ENCODE results near the gene POPDC3.

Gene POPDC3

DNA sequence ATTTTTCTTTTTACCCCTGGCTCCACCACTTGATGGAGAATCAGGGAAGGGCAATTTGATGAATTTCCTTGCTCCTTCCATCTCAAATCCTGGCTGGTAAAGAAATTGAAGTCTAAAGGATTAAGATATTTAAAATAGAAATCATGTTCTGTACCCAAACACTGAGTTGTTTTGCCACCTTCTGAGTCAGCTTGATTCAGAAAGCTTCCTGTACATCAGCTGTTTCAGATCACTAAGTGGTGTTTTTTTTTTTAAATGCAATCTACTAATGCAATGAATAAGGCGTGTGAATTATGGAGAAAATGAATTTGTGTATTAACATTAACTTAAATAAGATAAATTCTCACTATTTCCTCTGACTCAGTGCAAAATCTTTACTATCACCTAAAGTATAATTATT lies 11.5 kb upstream of the POPDC3 start:
- DNase-seq (ENCODE audit: low spot score): no peak
- TF ChIP-seq, protein P1, sequence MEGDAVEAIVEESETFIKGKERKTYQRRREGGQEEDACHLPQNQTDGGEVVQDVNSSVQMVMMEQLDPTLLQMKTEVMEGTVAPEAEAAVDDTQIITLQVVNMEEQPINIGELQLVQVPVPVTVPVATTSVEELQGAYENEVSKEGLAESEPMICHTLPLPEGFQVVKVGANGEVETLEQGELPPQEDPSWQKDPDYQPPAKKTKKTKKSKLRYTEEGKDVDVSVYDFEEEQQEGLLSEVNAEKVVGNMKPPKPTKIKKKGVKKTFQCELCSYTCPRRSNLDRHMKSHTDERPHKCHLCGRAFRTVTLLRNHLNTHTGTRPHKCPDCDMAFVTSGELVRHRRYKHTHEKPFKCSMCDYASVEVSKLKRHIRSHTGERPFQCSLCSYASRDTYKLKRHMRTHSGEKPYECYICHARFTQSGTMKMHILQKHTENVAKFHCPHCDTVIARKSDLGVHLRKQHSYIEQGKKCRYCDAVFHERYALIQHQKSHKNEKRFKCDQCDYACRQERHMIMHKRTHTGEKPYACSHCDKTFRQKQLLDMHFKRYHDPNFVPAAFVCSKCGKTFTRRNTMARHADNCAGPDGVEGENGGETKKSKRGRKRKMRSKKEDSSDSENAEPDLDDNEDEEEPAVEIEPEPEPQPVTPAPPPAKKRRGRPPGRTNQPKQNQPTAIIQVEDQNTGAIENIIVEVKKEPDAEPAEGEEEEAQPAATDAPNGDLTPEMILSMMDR (IDR thresholded peaks at IDR 0.05; ENCODE audit: extremely low read depth, insufficient read depth, missing control alignments): no peak
- in situ Hi-C loops (cut with MboI; ENCODE audit: low pct_unique_long_range_greater_than_20kb, low sequenced_read_pairs, unreplicated experiment): no loop called here

DNA sequence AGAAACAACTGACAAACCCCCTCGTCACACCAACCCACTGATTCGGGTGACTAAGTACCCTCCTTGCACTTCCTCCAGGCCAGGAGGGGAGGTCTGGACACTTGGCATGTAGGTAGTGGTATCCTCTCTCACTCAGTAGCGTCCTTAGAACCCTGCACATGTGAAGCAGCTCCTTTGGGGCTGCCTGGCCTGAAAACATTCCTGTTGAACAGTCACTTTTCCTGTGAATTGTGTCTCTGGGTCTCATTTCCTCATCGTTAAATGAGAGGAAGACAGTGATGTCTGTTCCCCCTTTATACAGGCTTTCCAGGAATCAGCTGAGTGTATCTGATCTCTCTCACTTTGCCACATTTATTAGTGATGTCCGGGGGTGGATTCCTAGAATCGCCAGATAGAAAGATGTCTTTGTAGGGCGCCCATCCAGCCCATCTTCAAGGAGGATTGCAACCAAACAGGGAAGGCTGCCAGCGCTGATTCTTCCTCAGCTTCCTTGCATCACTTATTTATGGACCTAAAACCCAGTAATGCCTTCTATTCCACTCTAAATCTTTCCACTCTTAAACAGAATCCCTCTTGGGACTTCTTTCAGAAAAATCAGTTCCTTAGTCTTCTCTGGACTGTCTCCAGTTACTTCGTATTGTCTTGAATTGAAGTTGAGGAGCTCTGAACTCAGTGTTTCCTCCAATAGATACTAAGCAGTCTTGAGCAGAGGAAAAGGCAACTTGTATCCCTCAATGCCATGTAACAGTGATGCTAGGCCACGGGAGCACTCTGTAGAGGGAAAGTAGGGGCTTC lies 9.4 kb upstream of the POPDC3 start:
- DNase-seq (ENCODE audit: low spot score): no peak
- TF ChIP-seq, protein P1 (IDR thresholded peaks at IDR 0.05; ENCODE audit: extremely low read depth, insufficient read depth, missing control alignments): no peak
- in situ Hi-C loops (cut with MboI; ENCODE audit: low pct_unique_long_range_greater_than_20kb, low sequenced_read_pairs, unreplicated experiment): no loop called here

DNA sequence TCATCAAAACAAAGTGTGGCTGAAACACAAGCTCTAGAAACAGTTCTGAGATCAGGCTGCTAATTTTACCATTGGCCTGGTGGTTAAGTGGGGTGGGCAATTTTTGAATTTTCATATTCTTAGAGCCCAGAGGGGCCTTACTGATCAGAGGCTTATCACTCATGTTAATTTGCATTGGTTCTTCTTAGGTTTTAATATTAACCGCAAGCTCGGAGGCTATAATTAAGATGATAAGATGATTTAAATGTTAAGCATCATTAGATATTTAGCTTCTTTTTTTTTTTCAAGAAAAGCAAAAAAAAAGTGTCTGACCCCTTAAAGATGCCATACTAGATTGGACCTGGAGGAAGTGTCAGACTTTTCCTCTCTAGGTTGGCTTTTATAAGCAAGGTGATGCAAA lies 8.4 kb upstream of the POPDC3 start:
- TF ChIP-seq, protein P1 (IDR thresholded peaks at IDR 0.05; ENCODE audit: extremely low read depth, insufficient read depth, missing control alignments): no peak
- in situ Hi-C loops (cut with MboI; ENCODE audit: low pct_unique_long_range_greater_than_20kb, low sequenced_read_pairs, unreplicated experiment): no loop called here
- no peak for DNase-seq (ENCODE audit: low spot score)

DNA sequence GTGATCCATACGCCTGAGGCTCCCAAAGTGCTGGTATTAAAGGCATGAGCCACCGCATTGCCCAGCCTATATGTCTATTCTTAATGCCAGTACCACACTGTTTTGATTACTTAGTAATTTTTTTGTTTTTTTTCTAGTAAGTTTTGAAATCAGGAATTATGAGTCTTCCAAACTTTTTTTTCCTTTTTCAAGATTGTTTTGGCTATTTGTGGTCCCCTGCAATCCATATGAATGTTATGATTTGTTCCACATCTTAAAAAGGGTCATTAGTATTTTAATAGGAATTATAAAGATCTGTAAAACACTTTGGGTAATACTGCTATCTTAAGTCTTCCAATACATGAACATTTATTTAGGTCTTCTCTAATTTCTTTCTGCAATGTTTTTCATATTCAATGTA lies 6.8 kb upstream of the POPDC3 start:
- TF ChIP-seq, protein P1 (IDR thresholded peaks at IDR 0.05; ENCODE audit: extremely low read depth, insufficient read depth, missing control alignments): no peak

DNA sequence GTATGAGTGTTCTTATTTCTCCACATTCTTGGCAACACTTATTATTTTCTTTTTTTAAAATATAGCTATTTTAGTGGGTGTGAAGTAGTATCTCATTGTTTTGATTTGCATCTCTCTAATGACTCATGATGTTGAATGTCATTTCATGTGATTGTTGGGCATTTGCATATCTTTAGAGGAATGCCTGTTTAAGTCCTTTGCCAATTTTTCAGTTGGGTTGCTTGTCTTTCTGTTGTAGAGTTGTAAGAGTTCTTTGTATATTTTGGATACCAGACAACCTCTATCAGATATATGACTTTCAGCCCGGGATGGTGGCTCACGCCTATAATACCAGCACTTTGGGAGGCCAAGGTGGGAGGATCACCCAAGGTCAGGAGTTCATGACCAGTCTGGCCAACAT lies 5.1 kb upstream of the POPDC3 start:
- in situ Hi-C loops (cut with MboI; ENCODE audit: low pct_unique_long_range_greater_than_20kb, low sequenced_read_pairs, unreplicated experiment): no loop called here
- no peak for DNase-seq (ENCODE audit: low spot score)
- TF ChIP-seq, protein P1 (IDR thresholded peaks at IDR 0.05; ENCODE audit: extremely low read depth, insufficient read depth, missing control alignments): no peak

More for the DNA sequence above, 6.8 kb upstream of the POPDC3 start:
- no peak for DNase-seq (ENCODE audit: low spot score)
- in situ Hi-C loops (cut with MboI; ENCODE audit: low pct_unique_long_range_greater_than_20kb, low sequenced_read_pairs, unreplicated experiment): no loop called here

DNA sequence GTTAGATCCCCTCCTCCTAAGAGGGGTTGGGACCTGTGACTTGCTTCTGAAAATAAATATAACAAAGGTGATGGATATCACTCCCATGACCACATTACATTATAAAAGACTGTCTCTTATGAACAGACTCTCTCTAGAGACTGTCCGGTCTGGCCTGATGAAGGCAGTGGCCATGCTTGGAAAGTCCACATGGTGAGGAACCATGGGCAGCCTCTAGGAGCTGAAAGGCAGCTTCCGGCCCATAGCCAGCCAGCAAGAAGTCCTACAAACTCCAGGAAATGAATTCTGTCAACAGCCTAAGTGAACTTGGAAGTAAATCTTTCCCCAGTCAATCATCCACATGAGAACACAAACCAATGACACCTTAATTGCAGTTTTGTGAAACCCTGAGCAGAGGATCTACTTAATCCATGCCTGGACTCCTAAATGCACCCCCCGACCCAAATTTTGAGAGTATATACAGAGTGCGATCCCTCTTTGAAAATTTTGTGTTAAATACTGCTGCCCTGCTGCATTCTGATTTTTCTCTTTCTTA lies 2.2 kb upstream of the POPDC3 start:
- TF ChIP-seq, protein P1 (IDR thresholded peaks at IDR 0.05; ENCODE audit: extremely low read depth, insufficient read depth, missing control alignments): no peak
- no peak for DNase-seq (ENCODE audit: low spot score)
- in situ Hi-C loops (cut with MboI; ENCODE audit: low pct_unique_long_range_greater_than_20kb, low sequenced_read_pairs, unreplicated experiment): no loop called here
